SK-N-MC (cell line): ENCODE measurements around the gene ADGRG2.
A peak's percentile ranks its signal among the peaks of the same experiment; 100 is the strongest.
"Not testable (repeated sequence)": the region's sequence is repeated elsewhere in the genome, so short reads cannot be mapped to it uniquely, and the experiment has no call there.

Experiments used
- DNase-seq: peaks from one replicate; pipeline ENCODE4 v3.0.0-alpha.2; 2011; ENCODE audit warnings: low read depth, low spot score
- H3K27ac ChIP-seq: fragments of 200-600 bp; sonication (generic); 2 replicates; pipeline ENCODE4 v1.5.1; 2016; ENCODE audit warnings: mixed run types
- H3K36me3 ChIP-seq: fragments of 200-600 bp; sonication (generic); 2 replicates; pipeline ENCODE4 v1.6.1; 2017; ENCODE audit warnings: antibody characterized with exemption, low read length, mixed read lengths; ENCODE audit not compliant: insufficient read depth
- H3K4me3 ChIP-seq: fragments of 200-600 bp; sonication (generic); 2 replicates; pipeline ENCODE4 v1.5.1; 2016
- H3K9ac ChIP-seq: fragments of 200-600 bp; sonication (generic); 2 replicates; pipeline ENCODE4 v1.8.0; 2017; ENCODE audit warnings: mixed run types, mixed read lengths; ENCODE audit not compliant: insufficient read length
- H3K9me3 ChIP-seq: fragments of 200-600 bp; sonication (generic); 2 replicates; pipeline ENCODE4 v1.6.1; 2017; ENCODE audit warnings: low read depth, mild to moderate bottlenecking, antibody characterized with exemption, low read length, moderate library complexity, mixed read lengths
- EZH2 ChIP-seq: fragments of 200-600 bp; sonication (generic); IDR thresholded peaks from one replicate; pipeline ENCODE4 v1.6.1; 2017; ENCODE audit warnings: antibody characterized with exemption
- FOXP2 ChIP-seq: optimal IDR thresholded peaks from 2 replicates; pipeline ENCODE3; 2011; ENCODE audit warnings: mild to moderate bottlenecking, moderate library complexity; ENCODE audit not compliant: insufficient read depth; ENCODE audit errors: extremely low read length, control extremely low read depth
- POLR2AphosphoS5 ChIP-seq: IDR thresholded peaks from 2 replicates; pipeline ENCODE4 v1.6.1; 2012; ENCODE audit warnings: mild to moderate bottlenecking, low read depth, low read length, borderline replicate concordance

Gene ADGRG2

DNA sequence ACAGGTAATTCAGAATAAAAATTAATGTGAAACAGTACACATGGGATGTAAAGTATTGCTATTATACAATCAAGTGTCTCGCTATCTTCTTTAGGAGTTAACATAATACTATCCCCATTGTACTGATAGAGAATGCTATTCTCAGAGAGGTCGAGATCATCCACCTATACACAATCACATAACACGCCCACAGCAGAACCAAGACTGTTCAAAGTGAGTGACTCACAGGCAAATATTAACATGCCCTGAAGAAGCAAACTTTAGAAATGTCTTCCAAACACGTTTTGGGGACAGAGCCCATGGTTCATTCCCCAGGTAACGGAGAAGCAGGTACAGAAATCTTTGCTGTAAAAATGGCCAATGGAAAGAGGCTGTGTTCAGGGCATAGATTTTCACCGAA is 88.2 kb downstream of the ADGRG2 start:
- Histone ChIP-seq H3K9me3 (no peaks in the 10 kb centered on the region), H3K4me3 (no peak overlapping the region), H3K27ac (no peak overlapping the region), H3K36me3 (no peaks in the 10 kb centered on the region), H3K9ac (no peak overlapping the region)
- no peak for DNase-seq
- TF ChIP-seq FOXP2, result no peak
- no peak for TF ChIP-seq EZH2
- TF ChIP-seq POLR2AphosphoS5, result no peak

DNA sequence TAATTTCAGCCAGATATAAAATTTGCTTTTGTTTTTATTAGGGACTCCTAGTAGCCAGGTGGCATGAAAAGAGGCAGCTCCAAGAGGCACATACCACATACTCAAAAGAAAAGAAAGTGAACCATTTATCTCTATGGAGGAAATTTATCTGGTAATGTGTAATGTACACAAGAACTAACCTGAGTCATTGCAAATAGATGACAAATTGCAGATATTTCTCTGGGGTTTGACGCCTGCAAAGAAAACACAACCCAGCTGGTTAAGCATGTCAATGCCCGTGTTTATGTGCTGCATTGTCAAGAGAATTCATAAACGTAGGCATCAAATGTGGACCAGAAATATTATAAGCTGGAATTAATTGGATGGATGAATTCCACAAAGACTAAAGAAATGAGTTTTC is 91.5 kb downstream of the ADGRG2 start:
- Histone ChIP-seq H3K36me3 (no peaks in the 10 kb centered on the region), H3K9me3 (no peaks in the 10 kb centered on the region), H3K9ac (no peak overlapping the region), H3K27ac (no peak overlapping the region), H3K4me3 (no peak overlapping the region)
- no peak for TF ChIP-seq EZH2
- no peak for TF ChIP-seq POLR2AphosphoS5
- TF ChIP-seq FOXP2, result no peak
- no peak for DNase-seq

GRCh38 chrX:19028560-19028959 is 93.7 kb downstream of the ADGRG2 start:
- Histone ChIP-seq H3K27ac (no peak overlapping the region), H3K9me3 (no peaks in the 10 kb centered on the region), H3K9ac (no peak overlapping the region), H3K4me3 (no peak overlapping the region), H3K36me3 (no peaks in the 10 kb centered on the region)
- TF ChIP-seq EZH2, result no peak
- TF ChIP-seq FOXP2, result no peak
- no peak for TF ChIP-seq POLR2AphosphoS5
- DNase-seq, result no peak

DNA sequence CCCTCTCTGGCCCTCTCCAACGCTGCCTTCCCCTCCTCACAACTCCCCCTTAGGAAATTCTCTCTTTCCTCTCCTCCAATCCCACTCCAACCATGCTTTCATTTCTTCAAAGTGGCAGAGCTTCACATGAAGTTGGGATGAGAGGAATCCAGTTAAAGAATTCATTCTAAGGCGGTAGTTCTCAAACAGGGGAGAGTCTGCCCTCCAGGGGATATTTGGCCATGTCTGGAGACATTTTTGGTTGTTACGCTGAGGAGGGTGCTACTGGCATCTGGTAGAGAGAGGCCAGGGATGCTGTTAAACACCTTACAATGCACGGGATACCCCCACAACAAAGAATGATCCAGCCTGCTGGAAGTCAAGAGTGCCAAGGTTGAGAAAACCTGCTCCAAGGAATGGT is 97.9 kb downstream of the ADGRG2 start:
- H3K4me3 ChIP-seq, result no peak overlapping the region
- no peak overlapping the region for H3K9ac ChIP-seq
- no peak for DNase-seq
- H3K27ac ChIP-seq, result peak overlapping the region; percentile 25; the same call in 1 of the 2 replicates
- no peak for TF ChIP-seq FOXP2
- no peak for TF ChIP-seq EZH2
- TF ChIP-seq POLR2AphosphoS5, result no peak
- H3K36me3 ChIP-seq, result no peaks in the 10 kb centered on the region
- no peaks in the 10 kb centered on the region for H3K9me3 ChIP-seq

- H3K36me3 ChIP-seq, result no peaks in the 10 kb centered on the region
- no peaks in the 10 kb centered on the region for H3K9me3 ChIP-seq
- TF ChIP-seq FOXP2, result no peak
- no peak for TF ChIP-seq POLR2AphosphoS5
- TF ChIP-seq EZH2, result no peak
- no peak for DNase-seq
- H3K9ac ChIP-seq, result no peak overlapping the region
- no peak overlapping the region for H3K27ac ChIP-seq
- no peak overlapping the region for H3K4me3 ChIP-seq
Measured at GRCh38 chrX:19019996-19020395, 102.3 kb downstream of the ADGRG2 start.

GRCh38 chrX:19017271-19017670 is 105.0 kb downstream of the ADGRG2 start:
- no peak overlapping the region for H3K9ac ChIP-seq
- DNase-seq, result no peak
- H3K9me3 ChIP-seq, result no peaks in the 10 kb centered on the region
- TF ChIP-seq FOXP2, result no peak
- no peak for TF ChIP-seq EZH2
- no peak for TF ChIP-seq POLR2AphosphoS5
- H3K27ac ChIP-seq, result no peak overlapping the region
- H3K4me3 ChIP-seq, result no peak overlapping the region
- H3K36me3 ChIP-seq, result no peaks in the 10 kb centered on the region

- H3K27ac ChIP-seq, H3K9me3 ChIP-seq, DNase-seq, H3K9ac ChIP-seq, H3K36me3 ChIP-seq, H3K4me3 ChIP-seq: not testable (repeated sequence)
Measured at GRCh38 chrX:19016614-19017013, 105.7 kb downstream of the ADGRG2 start.

GRCh38 chrX:19007868-19008267 is 114.4 kb downstream of the ADGRG2 start:
- no peak overlapping the region for H3K9ac ChIP-seq
- H3K4me3 ChIP-seq, result no peak overlapping the region
- no peaks in the 10 kb centered on the region for H3K9me3 ChIP-seq
- TF ChIP-seq FOXP2, result no peak
- no peak for TF ChIP-seq EZH2
- no peak for TF ChIP-seq POLR2AphosphoS5
- H3K27ac ChIP-seq, result no peak overlapping the region
- no peak for DNase-seq
- no peaks in the 10 kb centered on the region for H3K36me3 ChIP-seq

DNA sequence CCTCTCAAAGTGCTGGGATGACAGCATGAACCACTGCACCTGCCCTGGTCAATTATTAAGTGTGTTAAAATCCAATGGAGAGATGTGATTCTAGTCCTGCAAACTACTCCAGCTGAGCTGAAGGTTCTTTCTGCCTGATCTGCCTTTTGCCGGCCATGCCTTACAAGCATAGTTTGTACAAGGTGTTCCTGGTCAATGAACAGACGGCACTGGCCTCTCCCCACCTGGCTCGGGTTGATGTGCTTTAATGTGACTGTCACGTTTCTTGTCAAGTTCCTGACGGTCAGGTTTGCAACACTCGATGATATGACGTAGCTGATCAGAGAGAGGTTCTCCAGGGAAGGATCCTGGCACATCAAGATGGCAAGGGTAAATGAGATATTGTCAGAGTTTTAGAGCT is 115.3 kb downstream of the ADGRG2 start:
- H3K36me3 ChIP-seq, result no peaks in the 10 kb centered on the region
- H3K9ac ChIP-seq, result no peak overlapping the region
- H3K4me3 ChIP-seq, result no peak overlapping the region
- TF ChIP-seq POLR2AphosphoS5 (no peak), EZH2 (no peak), FOXP2 (no peak)
- no peak for DNase-seq
- H3K9me3 ChIP-seq, result no peaks in the 10 kb centered on the region
- H3K27ac ChIP-seq, result no peak overlapping the region
